ENCODE measurements around the gene BRF1.

GRCh38 chr14:105203057-105203531 is 97.7 kb downstream of the BRF1 start:
- TF ChIP-seq CTCF (conservative IDR thresholded peaks at IDR 0.05) = peak; percentile 97
- no peak for TF ChIP-seq ZFX (IDR thresholded peaks at IDR 0.05)
